Natural killer cell treated with Interleukin-12 subunit alpha and Interleukin-12 subunit beta and Interleukin-15 and Interleukin-18, amount 100 ng/mL, for 72 hours (primary cell): ENCODE data around the gene SHISA4. TPM values are rescaled to one million over a fixed set of nuclear protein-coding genes. Genes with fewer than 3 reads are reported as not detected.

Experiments
- ATAC-seq, 2 donors: fragments of 150-1000 bp; cut with Tn5 transposase in 1 of 2; sonication (Bioruptor Pico), chemical (Tn5 transposase) in 1 of 2; 2 replicates each; pipeline ENCODE4 v1.10.0; 2021
- DNase-seq: peaks from one replicate; pipeline ENCODE4 v3.0.0; 2022; ENCODE audit warnings: low spot score
- H3K27ac Mint-ChIP-seq, 2 donors: 1 replicate in 1 of 2; 2 replicates in 1 of 2; pipeline ENCODE4 v1.8.0; 2022; ENCODE audit warnings: mixed read lengths in 2 of 2, mild to moderate bottlenecking in 1 of 2, moderate library complexity in 1 of 2
- H3K27me3 Mint-ChIP-seq, 2 donors: 1 replicate in 1 of 2; 2 replicates in 1 of 2; pipeline ENCODE4 v1.8.0; 2022; ENCODE audit warnings: mixed read lengths in 2 of 2
- H3K36me3 Mint-ChIP-seq: one replicate; pipeline ENCODE4 v1.8.0; 2022; ENCODE audit warnings: mixed read lengths
- H3K4me1 Mint-ChIP-seq, 2 donors: 1 replicate in 1 of 2; 2 replicates in 1 of 2; pipeline ENCODE4 v1.8.0; 2022; ENCODE audit warnings: low read depth in 2 of 2, mixed read lengths in 2 of 2, mild to moderate bottlenecking in 1 of 2
- H3K4me3 Mint-ChIP-seq: one replicate; pipeline ENCODE4 v1.8.0; 2022; ENCODE audit warnings: mixed read lengths
- H3K9me3 Mint-ChIP-seq: 2 replicates; pipeline ENCODE4 v1.8.0; 2022; ENCODE audit warnings: mixed read lengths
- total RNA-seq, 2 donors: library from RNA; stranded (reverse); gene quantifications; one replicate each; pipeline ENCODE4 v1.2.3, GENCODE V29; 2022

The SHISA4 gene
- total RNA-seq, 2 donors from 2014 or later = 2.5 TPM

DNA sequence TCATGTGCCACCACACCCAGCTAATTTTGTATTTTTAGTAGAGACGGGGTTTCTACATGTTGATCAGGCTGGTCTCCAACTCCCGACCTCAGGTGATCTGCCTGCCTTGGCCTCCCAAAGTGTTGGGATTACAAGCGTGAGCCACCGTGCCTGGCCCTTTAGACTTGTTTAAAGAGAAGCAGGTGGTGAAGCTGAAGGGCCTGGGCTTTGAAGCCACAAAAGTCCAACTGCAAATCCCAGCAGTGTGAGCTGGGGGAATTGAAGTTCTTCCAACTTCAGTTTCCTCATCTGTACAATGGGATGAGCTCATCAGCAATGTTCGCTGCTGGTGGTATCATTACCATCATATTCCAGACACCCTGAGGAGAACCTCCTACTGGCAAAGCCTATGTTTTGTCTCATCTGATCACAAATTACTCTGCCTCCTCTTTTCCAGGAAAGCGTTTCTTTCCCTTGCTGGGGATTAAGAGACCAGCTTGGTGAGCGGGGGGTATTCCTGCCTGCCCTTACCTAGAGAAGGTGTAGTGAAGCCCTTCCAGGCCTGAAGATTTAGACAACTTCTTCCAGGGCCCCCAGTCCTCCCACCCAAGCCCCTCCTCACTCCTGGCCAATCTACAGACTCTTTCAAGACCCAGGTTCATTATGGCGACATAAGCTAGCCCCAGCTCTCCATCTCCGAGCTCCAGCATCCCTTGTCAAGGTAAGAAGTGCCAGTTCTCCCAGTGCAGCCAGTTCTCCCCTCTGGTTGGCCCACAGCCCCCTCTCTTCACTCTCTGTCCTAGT is 2.4 kb upstream of the SHISA4 start:
- peaks cover 0 to 3% of the 10 kb centered on the region in 2 donors for H3K4me1 Mint-ChIP-seq
- H3K36me3 Mint-ChIP-seq = no peaks in the 10 kb centered on the region
- DNase-seq (no peak), ATAC-seq (no peak)
- no peak overlapping the region for H3K27ac Mint-ChIP-seq
- H3K4me3 Mint-ChIP-seq = no peak overlapping the region
- H3K9me3 Mint-ChIP-seq = no peaks in the 10 kb centered on the region
- H3K27me3 Mint-ChIP-seq = peaks cover 20 to 23% of the 10 kb centered on the region in 2 donors

DNA sequence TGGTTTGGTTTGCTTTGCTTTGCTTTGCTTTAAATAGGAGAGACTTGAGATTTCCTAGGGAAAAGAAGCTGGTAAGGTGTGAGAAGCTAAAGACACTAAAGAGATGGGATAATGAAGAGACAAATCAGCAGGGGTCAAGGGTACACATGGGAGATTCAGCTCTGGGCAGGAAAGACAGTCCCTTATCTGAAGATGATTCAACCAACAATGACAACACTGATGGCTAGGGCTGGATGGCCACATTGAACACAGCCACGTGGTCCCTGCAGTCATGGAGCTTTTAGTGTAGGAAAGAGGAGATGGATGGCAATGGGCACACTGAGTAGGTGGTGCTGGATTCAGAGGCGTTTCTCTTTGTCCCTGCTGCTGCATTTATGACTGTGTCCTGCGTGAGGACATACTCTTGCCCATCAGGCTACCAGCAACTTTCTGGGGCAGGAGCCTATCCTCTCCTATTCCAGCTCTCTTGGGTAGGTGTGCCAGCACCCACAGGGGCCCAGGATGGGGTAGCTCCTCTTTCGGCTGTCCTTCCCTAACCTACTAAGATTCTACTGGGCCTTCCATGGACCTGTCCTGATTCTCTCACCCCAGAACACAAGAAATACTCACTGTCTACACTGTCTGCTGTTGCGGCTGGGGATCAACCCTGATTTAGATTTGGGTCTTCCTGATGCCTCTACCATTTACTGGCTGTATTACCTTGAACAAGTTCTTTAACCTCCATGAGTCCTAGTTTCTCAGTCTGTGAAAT is 1.4 kb upstream of the SHISA4 start:
- ATAC-seq (no peak), DNase-seq (no peak)
- Mint-ChIP-seq H3K4me3 (no peak overlapping the region), H3K4me1 (peaks cover 0 to 3% of the 10 kb centered on the region in 2 donors), H3K9me3 (no peaks in the 10 kb centered on the region), H3K27ac (no peak overlapping the region), H3K36me3 (no peaks in the 10 kb centered on the region), H3K27me3 (peaks cover 23% of the 10 kb centered on the region in 2 donors)

DNA sequence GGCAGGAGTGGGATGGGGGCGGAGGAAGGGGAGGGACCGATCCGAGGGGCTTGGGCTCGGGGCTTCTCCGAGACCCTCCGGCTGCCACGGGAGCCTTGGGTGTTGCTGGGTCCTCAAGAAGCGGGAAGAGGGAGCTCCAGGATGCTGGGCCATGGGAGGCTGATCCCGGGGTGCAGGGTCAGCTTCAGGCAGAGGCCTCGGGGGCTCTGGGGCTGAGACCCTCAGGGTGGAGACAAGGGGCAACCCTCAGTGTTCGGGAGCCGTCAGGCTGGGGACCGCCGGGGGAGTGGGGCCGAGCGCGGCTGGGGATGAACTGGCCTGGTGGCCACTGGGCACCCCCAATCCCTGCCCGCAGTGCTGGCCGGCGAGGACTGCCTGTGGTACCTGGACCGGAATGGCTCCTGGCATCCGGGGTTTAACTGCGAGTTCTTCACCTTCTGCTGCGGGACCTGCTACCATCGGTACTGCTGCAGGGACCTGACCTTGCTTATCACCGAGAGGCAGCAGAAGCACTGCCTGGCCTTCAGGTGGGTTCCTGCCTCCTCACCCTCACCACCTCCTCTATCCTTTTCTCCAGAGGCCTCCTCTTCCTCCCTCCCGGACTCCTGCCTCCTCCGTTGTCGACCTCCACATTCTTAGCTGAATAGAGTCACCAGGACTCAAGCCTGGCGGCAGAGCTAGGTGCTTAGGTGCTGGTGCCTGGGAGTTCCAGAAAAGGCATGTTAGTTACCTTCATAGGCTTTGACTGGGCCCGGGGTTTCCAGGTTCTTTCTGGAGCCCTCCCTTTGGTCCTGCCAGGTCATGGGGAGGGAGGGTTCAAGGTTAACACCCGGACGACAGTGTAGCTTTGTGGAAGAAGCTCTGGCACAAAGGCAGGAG is 631 bp downstream of the SHISA4 start:
- Mint-ChIP-seq H3K27me3 (peaks cover 23 to 25% of the 10 kb centered on the region in 2 donors), H3K36me3 (no peaks in the 10 kb centered on the region), H3K27ac (peak overlapping the region in 1 of 2 donors; percentile 70), H3K9me3 (no peaks in the 10 kb centered on the region), H3K4me3 (peak overlapping the region; percentile 65), H3K4me1 (peaks cover 0 to 3% of the 10 kb centered on the region in 2 donors)
- ATAC-seq = no peak
- peak; percentile 42 for DNase-seq

DNA sequence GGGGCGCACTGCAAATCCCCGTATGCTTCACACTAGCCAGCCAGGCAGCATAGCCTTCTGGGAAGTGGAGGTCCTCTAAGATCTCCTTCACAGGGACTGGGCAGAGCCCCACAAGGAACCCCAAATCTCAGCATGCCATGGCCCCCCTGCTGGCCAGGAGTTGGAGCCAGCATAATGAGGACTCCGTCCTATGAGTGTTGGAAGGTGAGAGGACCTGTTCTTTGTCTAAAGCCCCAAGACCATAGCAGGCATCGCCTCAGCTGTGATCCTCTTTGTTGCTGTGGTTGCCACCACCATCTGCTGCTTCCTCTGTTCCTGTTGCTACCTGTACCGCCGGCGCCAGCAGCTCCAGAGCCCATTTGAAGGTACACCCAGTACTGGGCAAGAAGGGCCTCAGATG is 1.5 kb downstream of the SHISA4 start:
- peaks cover 21 to 23% of the 10 kb centered on the region in 2 donors for H3K27me3 Mint-ChIP-seq
- H3K9me3 Mint-ChIP-seq = no peaks in the 10 kb centered on the region
- no peak overlapping the region for H3K4me3 Mint-ChIP-seq
- no peak overlapping the region for H3K27ac Mint-ChIP-seq
- DNase-seq (peak; percentile 34), ATAC-seq (no peak)
- H3K4me1 Mint-ChIP-seq = peaks cover 0 to 3% of the 10 kb centered on the region in 2 donors
- no peaks in the 10 kb centered on the region for H3K36me3 Mint-ChIP-seq

DNA sequence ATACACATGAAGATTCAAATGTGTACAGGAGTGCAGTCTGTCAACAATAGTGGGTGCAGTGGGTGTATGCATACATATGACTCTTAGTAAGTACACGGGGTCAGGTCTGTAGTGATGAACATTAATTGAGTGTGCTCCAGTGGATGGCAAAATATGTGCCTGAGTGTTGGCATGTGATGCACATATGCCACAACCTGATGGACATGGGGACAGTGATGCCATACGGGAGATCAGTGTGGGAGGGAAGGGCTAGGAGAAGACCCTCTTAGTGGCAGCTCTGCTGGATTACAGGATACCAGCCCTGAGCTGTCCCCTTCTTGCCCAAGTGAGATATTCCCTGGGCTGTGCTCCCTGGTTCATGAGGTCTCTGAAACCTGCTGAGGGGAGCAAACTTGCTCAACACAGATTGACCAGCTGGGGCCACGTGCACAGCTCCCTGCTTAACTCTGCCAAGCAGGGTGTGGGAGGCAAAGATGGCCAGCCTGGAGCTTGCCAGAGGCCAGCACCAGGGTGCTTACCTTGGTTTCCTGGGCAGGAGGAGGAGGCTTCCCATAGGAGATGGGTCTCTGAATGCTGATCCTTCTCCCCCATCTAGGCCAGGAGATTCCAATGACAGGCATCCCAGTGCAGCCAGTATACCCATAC is 2.2 kb downstream of the SHISA4 start:
- Mint-ChIP-seq H3K36me3 (no peaks in the 10 kb centered on the region), H3K4me3 (no peak overlapping the region), H3K4me1 (peaks cover under 1 to 5% of the 10 kb centered on the region in 2 donors), H3K27ac (no peak overlapping the region), H3K27me3 (peaks cover 20 to 23% of the 10 kb centered on the region in 2 donors), H3K9me3 (no peaks in the 10 kb centered on the region)
- ATAC-seq (no peak), DNase-seq (peak; percentile 58)

DNA sequence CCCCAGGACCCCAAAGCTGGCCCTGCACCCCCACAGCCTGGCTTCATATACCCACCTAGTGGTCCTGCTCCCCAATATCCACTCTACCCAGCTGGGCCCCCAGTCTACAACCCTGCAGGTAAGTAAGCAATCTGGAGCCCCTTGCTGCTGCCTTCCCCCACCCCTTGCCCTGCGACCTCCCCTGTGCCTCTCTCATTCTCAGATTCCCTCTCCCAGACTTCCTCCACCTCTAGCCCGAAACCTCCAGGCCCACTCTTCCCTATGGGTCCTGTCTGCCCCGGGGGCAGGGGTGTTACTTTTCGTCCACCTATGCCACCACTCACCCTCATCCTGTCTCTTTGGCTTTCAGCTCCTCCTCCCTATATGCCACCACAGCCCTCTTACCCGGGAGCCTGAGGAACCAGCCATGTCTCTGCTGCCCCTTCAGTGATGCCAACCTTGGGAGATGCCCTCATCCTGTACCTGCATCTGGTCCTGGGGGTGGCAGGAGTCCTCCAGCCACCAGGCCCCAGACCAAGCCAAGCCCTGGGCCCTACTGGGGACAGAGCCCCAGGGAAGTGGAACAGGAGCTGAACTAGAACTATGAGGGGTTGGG is 2.9 kb downstream of the SHISA4 start:
- no peak overlapping the region for H3K27ac Mint-ChIP-seq
- H3K36me3 Mint-ChIP-seq = no peaks in the 10 kb centered on the region
- no peaks in the 10 kb centered on the region for H3K9me3 Mint-ChIP-seq
- peak; percentile 34 for DNase-seq
- no peak overlapping the region for H3K4me3 Mint-ChIP-seq
- H3K4me1 Mint-ChIP-seq = peaks cover 5 to 11% of the 10 kb centered on the region in 2 donors
- ATAC-seq = no peak
- peaks cover 20 to 22% of the 10 kb centered on the region in 2 donors for H3K27me3 Mint-ChIP-seq

DNA sequence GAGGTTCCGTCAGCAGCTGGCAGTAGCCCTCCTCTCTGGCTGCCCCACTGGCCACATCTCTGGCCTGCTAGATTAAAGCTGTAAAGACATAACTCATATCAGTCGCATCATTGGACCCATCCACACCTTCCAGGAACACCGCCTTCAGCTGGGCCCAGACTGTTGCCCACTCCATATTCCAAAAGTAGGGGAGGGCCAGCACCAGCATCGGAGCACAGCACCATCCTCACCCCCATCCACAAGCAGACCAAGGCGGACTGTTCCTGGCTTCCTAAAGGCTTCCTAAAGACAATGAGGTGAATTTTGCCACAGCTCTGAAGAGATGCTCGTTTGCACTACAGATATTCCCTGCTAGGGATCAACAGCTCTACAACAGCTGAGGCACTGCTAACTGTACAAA is 3.5 kb downstream of the SHISA4 start:
- no peak for DNase-seq
- Mint-ChIP-seq H3K4me1 (peaks cover 5 to 11% of the 10 kb centered on the region in 2 donors), H3K27ac (no peak overlapping the region), H3K4me3 (no peak overlapping the region), H3K36me3 (no peaks in the 10 kb centered on the region), H3K27me3 (peaks cover 13 to 15% of the 10 kb centered on the region in 2 donors), H3K9me3 (no peaks in the 10 kb centered on the region)
- no peak for ATAC-seq

DNA sequence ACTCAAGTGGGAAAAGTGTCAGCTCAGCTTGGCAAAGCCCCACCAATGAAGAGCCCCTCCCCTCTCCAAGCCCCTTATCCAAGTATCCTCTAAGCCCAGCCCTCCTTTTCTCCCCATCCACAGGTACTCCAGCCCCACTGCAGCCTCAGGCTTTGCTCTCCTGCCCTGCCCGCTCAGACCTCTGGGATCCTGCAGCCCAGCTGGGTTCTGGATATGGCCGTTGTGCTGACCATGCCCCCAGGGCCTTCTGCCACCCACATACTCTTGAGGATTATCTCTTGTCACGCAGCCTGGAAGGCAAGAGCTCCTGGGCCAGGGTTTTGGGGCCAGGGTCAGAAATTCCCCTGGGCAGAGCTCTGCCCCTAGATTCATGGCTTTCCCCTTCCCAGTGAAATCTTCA is 4.7 kb downstream of the SHISA4 start:
- no peak overlapping the region for H3K4me3 Mint-ChIP-seq
- H3K4me1 Mint-ChIP-seq = peaks cover 5 to 11% of the 10 kb centered on the region in 2 donors
- H3K36me3 Mint-ChIP-seq = no peaks in the 10 kb centered on the region
- peak; percentile 34 for DNase-seq
- ATAC-seq = no peak
- no peaks in the 10 kb centered on the region for H3K9me3 Mint-ChIP-seq
- peaks cover 7 to 8% of the 10 kb centered on the region in 2 donors for H3K27me3 Mint-ChIP-seq
- H3K27ac Mint-ChIP-seq = peak overlapping the region in 1 of 2 donors; percentile 15

DNA sequence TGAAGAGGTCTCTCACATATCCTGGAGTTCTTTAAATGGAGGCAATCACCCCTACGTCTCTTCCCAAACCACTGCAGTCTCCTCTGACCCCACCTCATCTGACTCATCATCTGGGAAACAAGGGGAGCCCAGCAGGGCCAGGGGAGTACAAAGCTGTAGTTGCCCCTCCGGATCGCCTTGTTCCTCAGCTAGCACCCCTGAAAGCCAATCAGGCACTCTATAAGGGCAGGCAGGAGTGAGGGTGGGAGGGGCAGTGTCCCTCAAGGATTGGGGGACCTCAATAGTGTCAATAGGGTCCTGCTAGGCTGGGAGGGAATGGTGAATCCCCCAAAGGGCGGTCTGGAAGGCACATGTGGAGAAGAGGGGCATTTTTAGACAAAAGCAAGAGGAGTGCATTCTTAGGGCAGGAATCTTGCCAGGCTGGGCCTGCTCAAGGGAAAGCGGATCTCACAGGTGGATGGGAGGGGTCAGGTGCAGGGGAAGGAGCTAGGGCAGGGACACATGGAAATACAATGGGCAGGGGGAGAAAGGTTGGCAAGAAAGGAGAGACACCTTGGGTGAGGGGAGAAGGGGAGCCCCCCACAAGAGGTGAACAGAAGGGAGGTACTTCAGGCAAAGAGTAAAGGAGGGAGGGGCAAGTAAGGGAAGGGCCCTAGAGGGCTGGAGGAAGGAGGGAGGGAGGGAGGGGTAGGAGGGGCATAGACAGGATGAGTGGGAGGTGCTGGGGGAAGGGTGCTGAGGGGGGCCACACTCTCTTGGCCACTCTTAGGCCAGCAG is 5.8 kb downstream of the SHISA4 start:
- Mint-ChIP-seq H3K27ac (no peak overlapping the region), H3K4me3 (no peak overlapping the region), H3K4me1 (peaks cover 5 to 10% of the 10 kb centered on the region in 2 donors), H3K27me3 (peaks cover 4 to 10% of the 10 kb centered on the region in 2 donors), H3K36me3 (no peaks in the 10 kb centered on the region), H3K9me3 (no peaks in the 10 kb centered on the region)
- ATAC-seq (no peak), DNase-seq (peak; percentile 25)

DNA sequence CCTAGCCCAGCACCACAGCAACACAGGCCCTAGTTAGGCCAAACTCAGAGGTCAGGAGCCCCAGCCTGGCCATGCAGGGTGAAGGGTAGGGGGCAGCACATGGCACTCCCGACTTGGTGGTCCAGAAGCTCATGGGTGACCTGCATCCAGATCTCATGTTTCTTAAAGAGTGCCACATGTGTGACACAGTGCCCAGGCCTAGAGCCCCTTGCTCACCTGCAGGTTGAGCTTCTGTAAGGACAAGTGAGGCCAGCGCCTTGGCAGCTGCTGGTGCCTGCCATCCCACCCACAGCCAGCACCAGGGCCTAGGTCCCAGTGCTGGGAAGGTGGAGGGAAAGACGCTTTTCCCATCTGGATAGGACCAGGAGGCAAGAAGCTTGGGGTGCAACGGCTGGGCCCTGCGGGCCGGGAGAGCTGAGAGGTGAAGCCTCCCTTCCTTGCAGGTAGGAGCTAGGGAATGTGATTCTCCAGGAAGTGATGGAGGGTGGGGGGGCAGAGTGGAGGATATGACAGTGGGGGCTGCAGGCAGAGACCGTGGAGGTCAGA is 6.5 kb downstream of the SHISA4 start:
- H3K4me3 Mint-ChIP-seq = no peak overlapping the region
- no peak overlapping the region for H3K27ac Mint-ChIP-seq
- no peaks in the 10 kb centered on the region for H3K36me3 Mint-ChIP-seq
- no peaks in the 10 kb centered on the region for H3K9me3 Mint-ChIP-seq
- ATAC-seq = no peak
- H3K27me3 Mint-ChIP-seq = peaks cover 5 to 11% of the 10 kb centered on the region in 2 donors
- no peak for DNase-seq
- peaks cover 5 to 8% of the 10 kb centered on the region in 2 donors for H3K4me1 Mint-ChIP-seq

DNA sequence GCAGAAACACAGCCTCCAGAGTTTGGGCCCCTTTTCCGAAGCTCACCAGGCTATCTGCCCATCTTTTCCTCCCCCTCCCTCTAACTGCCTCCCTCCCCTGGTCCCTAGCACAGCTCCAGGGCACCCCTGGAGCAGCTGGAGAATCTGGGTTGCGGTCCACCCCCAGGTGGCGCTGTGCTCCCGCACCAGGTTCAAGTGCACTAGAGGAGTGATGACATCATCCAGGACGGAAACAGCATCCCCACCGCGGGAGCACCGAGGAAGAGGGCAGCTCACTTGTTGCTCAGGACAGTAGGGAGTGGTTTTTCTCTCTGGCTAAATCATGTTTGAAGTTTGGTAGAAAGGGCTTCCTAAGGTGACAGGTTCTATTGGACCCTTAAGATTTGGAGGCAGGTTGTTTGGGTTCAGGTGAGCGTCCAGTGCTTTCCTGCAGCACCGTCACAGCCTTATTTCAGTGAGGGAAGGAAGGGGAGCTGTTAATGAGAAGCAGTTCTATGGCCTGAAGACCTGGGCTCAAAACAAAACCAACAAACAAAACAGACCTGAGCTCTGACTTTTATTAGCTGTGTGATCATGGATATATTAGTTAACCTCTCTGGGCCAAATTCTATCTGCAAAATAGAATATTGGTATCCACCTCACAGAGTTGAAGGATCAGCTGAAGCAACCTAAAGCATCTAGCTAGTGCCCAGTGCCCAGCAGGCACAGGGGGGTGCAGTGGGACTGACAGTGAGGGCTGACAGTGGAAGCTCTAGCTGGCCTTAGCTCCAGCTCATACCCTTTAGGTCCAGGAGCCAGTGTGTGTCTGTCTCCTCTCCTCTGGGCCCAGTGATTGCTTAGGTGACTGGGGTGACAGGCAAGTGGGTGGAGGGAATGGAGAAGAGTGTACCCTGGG is 7.5 kb downstream of the SHISA4 start:
- peaks cover 5 to 8% of the 10 kb centered on the region in 2 donors for H3K4me1 Mint-ChIP-seq
- H3K36me3 Mint-ChIP-seq = no peaks in the 10 kb centered on the region
- peak overlapping the region; percentile 28 to 35 for H3K27ac Mint-ChIP-seq
- peak; percentile 87 for DNase-seq
- H3K27me3 Mint-ChIP-seq = peaks cover 11 to 13% of the 10 kb centered on the region in 2 donors
- peak overlapping the region; percentile 36 for H3K4me3 Mint-ChIP-seq
- no peaks in the 10 kb centered on the region for H3K9me3 Mint-ChIP-seq
- peak; percentile 87 to 89 for ATAC-seq
